Measurements from ENCODE around the gene COG3. TPM values are rescaled to one million over a fixed set of nuclear protein-coding genes. Genes with fewer than 3 reads are reported as not detected.

The COG3 gene
- total RNA-seq, 1 experiment from 2014 or later, result 17.6 TPM

DNA sequence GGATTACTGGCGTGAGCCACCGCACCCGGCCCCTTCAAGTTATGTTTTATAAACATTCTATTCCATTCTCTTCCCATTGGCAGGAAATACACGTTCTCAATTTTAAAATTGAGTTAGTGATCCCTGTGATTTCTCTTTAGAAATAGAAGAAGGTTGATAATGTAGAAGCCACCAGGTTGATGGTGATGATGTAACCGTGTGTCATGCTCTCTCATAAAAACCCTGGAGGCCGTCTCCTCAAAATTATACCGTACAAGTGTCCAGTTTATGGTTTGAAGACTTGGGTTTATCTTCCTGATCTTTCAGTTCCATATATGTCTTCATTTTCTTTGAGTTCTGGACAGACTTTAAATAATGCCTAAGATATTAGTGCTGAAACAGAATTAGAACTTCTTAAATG, 32.2 kb downstream of the COG3 start:
- peaks cover 11 to 12% of the 10 kb centered on the region in 2 experiments for H3K4me1 ChIP-seq (ENCODE audit: control insufficient read depth in 1 of 2, insufficient read depth in 2 of 2, low read length in 2 of 2)
- intact Hi-C loops (cut with micrococcal nuclease), result loop anchor here (10.0 kb wide), 1 partner anchor 122 kb away; no protein-coding TSS in a partner anchor
- H2AFZ ChIP-seq (ENCODE audit: low read depth, low read length, poor library complexity, severe bottlenecking), result no peak overlapping the region
- ATAC-seq (no peak), DNase-seq (ENCODE audit: low read depth, low spot score) (no peak)
- ChIA-PET POLR2A (no interaction called here), RAD21 (ENCODE audit: low non-redundant PET in 1 of 2, low total read pairs in 2 of 2, uncharacterized antibody in 2 of 2, unreplicated experiment in 2 of 2) (no interaction called here), CTCF (no interaction called here)
- no peak overlapping the region for H3K4me2 ChIP-seq (ENCODE audit: low read length)
- H3K9me3 ChIP-seq (ENCODE audit: control insufficient read depth in 1 of 2, insufficient read depth in 1 of 2, low read depth in 1 of 2, low read length in 2 of 2), result no peaks in the 10 kb centered on the region
- H3K27me3 ChIP-seq (ENCODE audit: insufficient read depth, low read length), result no peaks in the 10 kb centered on the region
- no peak overlapping the region for H3K9ac ChIP-seq (ENCODE audit: low read length)
- no peaks in the 10 kb centered on the region for H3K9me2 ChIP-seq (ENCODE audit: insufficient read depth)
- TF ChIP-seq RAD21 (IDR thresholded peaks at IDR 0.05; ENCODE audit: low read depth), result no peak
- TF ChIP-seq EZH2 (IDR thresholded peaks at IDR 0.05), result no peak
- TF ChIP-seq, protein P1, sequence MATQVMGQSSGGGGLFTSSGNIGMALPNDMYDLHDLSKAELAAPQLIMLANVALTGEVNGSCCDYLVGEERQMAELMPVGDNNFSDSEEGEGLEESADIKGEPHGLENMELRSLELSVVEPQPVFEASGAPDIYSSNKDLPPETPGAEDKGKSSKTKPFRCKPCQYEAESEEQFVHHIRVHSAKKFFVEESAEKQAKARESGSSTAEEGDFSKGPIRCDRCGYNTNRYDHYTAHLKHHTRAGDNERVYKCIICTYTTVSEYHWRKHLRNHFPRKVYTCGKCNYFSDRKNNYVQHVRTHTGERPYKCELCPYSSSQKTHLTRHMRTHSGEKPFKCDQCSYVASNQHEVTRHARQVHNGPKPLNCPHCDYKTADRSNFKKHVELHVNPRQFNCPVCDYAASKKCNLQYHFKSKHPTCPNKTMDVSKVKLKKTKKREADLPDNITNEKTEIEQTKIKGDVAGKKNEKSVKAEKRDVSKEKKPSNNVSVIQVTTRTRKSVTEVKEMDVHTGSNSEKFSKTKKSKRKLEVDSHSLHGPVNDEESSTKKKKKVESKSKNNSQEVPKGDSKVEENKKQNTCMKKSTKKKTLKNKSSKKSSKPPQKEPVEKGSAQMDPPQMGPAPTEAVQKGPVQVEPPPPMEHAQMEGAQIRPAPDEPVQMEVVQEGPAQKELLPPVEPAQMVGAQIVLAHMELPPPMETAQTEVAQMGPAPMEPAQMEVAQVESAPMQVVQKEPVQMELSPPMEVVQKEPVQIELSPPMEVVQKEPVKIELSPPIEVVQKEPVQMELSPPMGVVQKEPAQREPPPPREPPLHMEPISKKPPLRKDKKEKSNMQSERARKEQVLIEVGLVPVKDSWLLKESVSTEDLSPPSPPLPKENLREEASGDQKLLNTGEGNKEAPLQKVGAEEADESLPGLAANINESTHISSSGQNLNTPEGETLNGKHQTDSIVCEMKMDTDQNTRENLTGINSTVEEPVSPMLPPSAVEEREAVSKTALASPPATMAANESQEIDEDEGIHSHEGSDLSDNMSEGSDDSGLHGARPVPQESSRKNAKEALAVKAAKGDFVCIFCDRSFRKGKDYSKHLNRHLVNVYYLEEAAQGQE (IDR thresholded peaks at IDR 0.05; ENCODE audit: low read depth), result no peak
- TF ChIP-seq ELF1 (IDR thresholded peaks at IDR 0.05; ENCODE audit: borderline replicate concordance, low read depth), result no peak
- TF ChIP-seq SP1 (IDR thresholded peaks at IDR 0.05; ENCODE audit: low read depth), result no peak
- H4K20me1 ChIP-seq (ENCODE audit: insufficient read depth), result no peaks in the 10 kb centered on the region
- no peaks in the 10 kb centered on the region for H3K79me2 ChIP-seq (ENCODE audit: insufficient read depth, low read length)
- H3K27ac ChIP-seq (ENCODE audit: low read depth, low read length), result no peak overlapping the region
- no peak overlapping the region for H3K4me3 ChIP-seq (replicated peaks in 1 of 2; ENCODE audit: low read depth in 1 of 2, low read length in 2 of 2)
- H3K36me3 ChIP-seq (ENCODE audit: control insufficient read depth in 1 of 2, insufficient read depth in 2 of 2, low read length in 2 of 2), result peaks cover 11 to 12% of the 10 kb centered on the region in 2 experiments
- BruUV-seq (replicated peaks), result no TSS peak
